HG02973 (cell line): ENCODE measurements around the gene MCF2L.
"Not testable (repeated sequence)": the region's sequence is repeated elsewhere in the genome, so short reads cannot be mapped to it uniquely, and the experiment has no call there.

ENCODE experiments used
- ATAC-seq: cut with Tn5 transposase; IDR thresholded peaks from one replicate; pipeline ENCODE4 v1.9.1; 2021; ENCODE audit warnings: moderate library complexity; ENCODE audit not compliant: unreplicated experiment

Gene MCF2L

DNA sequence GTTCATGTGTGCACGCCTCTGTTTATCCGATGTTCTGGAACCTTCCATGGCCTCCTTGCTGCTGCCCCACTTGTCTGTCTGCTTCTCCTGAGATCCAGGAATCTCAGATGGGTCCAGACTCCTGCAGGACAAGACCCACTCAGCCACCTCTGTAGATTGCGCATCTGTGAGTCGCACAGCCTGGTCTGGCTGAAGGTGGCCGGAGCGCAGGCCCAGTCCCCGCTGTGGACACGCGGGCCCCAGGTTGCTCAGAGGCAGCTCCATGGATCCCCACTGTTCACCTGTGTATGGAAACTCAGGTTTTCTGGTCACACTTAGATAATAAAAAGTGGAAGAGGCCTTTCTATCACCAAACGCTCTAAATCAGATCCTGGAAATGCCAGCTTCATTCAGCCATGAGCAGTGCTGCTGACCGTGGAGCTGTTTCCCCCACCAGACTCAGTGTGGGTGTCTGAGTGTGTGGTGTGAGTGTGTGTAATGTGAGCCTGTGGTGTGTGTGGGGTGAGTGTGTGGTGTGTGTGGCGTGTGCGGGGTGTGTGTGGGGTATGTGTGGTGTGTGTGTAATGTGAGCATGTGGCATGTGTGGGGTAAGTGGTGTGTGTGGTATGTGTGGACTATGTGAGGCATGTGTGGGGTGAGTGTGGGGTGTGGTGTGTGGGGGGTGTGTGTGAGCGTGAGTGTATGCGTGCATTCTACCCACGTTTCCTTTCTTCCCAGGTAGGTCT is 59.5 kb downstream of the MCF2L start:
- no peak for ATAC-seq

DNA sequence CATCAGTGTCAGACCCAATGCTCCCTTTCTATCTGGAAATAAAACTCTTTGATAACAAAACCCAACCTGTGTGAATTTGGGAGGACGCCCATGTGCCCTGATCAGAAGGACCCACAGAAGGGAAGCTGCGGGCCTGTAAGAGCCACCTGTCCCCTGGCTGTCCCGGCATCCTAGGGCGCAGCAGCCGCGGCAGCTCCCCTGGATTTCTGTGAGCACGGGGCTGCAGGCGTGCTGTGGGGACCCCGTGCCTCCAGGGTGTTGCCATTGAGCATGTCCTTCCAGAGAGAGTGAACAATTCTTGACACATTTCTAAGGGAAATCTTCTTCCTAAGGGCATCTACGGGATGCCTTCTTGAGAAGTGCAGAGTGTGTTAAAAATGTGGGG is 60.0 kb downstream of the MCF2L start:
- no peak for ATAC-seq

DNA sequence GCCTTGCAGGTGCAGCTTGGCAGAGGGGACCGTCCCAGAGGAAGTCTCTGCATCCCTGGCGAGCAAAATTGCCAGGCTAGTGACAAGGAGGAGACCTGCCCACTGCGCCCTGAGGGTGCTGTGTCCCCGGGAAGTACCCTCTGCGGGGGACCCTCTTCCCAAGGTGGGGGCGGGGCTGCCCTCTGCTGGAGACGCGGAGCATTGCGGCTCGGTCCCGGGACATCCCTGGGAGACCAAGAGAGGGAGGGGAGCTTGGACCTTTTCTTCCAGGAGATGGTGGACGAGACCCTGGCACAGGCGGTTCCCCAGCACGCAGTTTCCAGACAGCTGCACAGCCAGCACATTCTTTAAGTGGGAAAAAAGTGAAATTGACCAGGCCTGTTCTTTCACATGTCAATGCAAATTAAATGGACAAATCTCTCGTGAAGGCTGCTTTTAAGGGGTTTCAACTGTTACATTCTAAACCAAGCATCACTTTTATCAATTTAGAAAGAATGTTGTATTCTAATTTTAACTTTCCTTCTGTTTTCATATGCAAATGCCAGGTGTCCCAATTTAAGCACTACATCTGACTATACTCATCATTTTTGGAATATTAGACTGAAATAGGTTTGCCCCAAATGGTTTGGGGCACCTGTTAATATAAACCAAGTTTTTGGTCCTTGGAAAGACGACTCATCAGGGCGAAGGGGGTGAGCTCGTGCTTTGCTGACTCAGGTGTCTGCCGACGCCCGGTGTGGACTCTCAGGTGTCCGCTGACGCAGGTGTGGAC is 60.7 kb downstream of the MCF2L start:
- ATAC-seq = no peak

DNA sequence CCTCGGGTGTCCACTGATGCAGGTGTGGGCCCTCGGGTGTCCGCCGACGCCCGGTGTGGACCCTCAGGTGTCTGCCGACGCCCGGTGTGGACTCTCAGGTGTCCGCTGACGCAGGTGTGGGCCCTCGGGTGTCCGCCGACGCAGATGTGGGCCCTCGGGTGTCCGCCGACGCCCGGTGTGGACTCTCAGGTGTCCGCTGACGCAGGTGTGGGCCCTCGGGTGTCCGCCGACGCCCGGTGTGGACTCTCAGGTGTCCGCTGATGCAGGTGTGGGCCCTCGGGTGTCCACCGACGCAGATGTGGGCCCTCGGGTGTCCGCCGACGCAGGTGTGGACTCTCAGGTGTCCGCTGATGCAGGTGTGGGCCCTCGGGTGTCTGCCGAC is 61.2 kb downstream of the MCF2L start:
- not testable (repeated sequence) for ATAC-seq

DNA sequence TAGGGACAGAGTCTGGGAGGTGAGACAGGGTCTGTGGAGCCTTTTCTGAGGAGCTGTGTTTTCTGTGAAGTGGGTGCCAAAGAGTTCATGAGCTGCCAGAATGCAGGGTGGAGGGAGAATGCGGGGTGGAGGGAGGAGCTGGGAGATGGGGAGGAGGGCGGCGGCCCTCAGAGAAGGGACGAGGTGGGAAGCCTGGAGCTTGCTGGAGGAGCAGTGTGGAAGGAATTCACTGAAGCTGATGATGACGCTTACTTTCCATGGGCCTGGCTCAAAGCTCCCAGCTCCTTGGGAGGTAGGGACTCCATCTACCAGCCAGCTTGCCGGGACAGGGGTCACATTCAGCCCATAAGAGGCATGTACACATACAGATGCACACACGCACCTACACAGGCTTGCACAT is 62.5 kb downstream of the MCF2L start:
- no peak for ATAC-seq

DNA sequence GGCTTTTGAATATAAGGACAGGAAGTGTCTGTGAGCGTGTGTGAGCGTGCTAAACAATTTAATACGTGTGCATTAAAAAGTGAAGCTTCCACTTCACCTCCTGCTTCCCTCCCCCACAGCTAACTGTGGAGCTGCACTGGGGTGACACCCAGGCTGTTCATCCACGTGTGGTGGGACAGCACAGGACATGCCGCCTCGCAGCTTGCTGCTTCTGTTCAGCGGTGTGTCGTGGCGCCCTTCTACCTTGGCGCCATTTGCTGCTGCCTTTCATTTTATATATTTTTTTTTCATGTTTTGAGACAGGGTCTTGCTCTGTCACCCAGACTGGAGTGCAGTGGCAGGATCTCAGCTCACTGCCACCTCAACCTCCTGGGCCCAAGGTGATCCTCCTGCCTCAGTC is 63.3 kb downstream of the MCF2L start:
- no peak for ATAC-seq

DNA sequence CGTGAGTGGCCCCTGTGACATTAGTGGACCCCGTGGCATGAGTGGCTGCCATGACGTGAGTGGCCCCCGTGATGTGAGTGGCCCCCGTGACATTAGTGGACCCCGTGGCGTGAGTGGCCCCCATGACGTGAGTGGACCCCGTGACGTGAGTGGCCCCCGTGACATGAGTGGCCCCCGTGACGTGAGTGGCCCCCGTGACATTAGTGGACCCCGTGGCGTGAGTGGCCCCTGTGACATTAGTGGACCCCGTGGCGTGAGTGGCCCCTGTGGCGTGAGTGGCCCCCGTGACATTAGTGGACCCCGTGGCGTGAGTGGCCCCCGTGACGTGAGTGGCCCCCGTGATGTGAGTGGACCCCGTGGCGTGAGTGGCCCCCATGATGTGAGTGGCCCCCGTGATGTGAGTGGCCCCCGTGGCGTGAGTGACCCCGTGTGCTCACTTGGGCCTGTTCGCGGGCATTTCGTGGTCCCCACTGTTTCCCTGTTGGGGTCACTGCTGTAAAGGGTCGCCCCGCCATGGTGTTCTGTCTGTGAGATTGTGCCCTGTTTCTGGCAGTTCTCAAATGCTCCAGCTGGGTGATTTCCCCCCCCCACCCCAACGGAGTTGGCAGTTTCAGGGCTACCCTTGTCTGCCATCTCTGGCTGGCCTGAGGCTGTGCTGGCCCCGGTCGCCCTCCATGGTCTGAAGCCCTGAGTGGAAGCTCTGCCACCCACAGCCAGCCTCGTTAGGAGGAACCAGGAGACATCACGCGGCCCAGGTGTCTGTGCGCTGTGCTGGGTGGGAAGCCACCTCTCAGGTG is 64.2 kb downstream of the MCF2L start:
- no peak for ATAC-seq

DNA sequence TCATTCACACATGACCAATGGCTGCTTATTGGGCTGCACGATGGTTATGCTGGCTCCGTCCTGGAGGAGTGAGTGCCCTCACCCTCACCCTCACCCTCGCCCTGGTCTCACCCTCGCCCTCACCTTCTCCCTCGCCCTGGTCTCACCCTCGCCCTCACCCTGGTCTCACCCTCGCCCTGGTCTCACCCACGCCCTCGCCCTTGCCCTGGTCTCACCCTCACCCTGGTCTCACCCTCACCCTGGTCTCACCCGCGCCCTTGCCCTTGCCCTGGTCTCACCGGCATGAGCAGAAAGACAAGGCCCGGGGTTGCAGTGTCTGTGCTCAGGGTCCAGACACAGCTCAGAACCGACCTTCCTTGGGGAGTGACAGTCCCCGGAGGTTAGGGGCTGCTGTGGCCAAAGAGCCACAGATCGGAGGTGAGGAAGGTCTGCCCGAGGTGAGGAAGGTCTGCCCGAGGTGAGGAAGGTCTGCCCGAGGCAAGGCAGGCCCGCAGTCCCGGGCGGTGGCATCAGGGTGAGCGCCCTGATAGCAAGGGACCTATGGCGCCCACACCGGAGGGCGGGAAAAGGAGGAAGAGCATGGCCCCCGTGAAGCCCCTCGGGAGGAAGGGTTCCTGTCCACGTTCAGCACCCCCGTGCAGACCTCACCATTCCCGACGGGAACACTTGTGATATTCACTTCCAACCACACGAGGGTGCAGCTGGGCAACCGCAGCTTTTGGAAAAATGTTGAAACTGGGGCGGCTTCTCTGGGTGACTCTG is 65.6 kb downstream of the MCF2L start:
- no peak for ATAC-seq

DNA sequence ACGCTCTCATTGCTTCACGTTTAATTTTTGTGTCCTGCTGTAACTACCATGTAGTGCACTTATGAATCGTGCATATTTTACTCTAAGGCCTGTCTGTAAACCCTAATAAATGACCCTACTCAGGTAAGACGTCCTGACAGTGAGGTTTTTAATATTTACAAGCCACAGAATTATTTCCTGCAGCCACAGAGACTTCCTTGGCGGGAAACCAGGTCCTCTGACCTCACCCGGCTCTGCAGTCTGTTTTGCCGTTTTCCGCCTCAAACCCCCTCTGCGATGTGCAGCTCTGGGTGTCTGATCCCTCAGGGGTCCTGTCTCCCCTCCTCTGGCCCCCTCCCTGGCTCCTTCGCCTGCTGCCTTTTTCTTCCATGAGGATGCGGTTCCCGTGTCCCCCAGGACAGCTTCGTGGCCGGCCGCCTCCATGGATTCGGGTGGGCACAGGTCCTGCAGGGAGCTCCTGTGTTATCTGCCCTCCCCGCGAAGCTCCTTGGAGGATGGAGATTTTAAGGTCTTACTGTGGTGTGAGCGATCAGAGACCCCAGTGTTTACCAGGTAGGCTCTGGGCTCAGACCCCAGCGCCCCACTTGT is 66.3 kb downstream of the MCF2L start:
- ATAC-seq = no peak

DNA sequence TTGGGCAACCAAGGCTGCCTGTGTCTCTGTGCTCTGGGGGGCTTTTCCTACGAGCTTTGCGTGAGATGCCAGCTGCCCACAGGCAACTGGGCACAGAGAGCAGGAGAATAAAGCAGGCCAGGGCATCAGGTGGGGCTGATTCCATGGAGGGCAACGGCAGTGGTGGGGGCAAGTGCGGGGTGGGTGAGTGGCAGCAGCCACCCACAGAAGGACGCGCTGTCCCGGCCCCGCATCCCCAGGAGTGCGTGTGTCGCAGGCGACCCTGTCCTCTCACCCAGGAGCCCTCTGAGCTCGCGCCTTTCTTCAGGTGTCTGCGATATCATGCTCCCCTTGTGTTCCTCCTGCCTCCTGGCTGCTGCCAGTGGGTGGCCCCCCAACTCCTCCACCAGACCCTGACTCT is 67.4 kb downstream of the MCF2L start:
- no peak for ATAC-seq

DNA sequence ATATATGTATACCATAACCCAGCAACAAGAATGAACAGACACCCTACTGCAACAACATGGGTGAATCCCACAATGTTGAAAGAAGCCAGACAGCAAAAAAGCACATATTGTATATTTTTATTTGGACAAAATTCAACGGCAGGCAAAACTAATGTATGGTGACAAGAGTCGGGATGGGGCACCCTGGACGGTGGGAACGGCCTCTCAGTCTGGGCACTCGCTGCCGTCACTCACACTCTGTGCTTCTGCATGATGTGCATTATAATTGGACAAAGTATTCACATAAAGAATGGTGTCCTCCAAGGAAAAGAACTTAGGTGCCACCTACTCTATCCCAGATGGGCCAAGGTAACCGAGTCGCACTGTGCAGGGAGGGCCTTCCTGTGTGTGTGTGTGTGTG is 71.0 kb downstream of the MCF2L start:
- ATAC-seq = no peak

DNA sequence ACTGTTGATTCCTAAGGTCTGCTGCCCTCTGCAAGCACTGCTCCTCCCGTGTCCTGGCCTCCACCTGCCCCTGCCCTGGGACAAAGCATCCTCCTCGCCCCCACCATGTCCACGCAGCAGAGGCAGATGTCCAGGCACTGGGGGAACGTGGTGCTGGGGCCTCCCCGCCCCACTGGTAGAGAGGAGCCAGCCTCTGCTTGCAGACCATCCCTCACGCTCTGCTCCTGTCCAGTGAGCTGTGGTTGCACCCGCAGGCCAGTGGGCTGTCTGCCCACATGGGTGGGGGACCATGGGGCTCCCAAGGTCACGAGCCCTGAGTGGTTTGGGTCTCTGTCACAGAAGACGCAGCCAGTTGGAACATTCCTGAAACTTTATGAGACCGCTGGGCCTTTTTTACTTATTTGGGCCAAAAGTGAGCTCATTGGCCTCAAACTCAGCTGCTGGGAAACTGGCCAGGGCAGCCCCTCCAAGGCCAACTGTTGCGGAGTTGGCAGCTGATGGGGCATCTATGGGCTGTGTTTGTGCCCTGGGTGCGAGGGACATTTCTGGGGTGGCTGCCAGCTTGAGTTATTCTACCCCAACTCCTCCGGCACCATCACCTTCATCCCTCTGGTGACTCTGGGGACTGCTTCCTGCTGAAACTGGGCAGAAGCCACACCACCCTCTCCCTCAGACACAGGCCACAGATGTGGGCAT is 71.7 kb downstream of the MCF2L start:
- ATAC-seq = no peak

DNA sequence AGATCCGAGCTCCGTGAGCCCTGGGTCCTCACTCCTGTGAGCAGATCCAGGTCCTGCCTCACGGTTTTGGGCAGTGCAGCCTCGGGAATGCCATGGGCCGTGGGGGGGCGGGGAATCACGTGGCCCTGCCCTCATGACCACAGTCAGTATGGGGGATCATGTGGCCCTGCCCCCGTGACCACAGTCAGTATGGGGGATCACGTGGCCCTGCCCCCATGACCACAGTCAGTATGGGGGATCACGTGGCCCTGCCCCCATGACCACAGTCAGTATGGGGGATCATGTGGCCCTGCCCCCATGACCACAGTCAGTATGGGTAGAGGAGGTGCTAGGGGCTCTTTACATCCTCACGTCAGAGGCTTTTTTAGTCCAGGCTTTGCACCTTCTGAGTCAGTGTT is 72.3 kb downstream of the MCF2L start:
- ATAC-seq = no peak

DNA sequence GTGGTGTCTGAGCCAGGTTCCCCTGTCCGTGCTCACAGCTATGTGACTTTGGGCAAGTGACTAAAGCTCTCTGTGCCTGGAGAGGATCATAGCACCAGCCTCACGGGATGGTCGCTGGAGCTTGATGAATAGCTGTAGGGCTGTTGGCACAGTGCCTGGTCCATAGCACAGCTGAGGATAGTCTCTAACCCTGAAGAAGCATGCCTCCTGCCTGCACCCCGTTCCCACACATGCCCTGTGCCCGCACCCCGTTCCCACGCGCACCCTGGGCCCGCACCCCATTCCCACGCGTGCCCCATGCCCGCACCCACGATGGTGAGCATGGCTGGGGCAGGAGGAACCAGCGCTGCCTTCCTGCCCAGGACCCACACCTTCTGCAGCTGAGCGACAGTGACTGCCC is 72.9 kb downstream of the MCF2L start:
- no peak for ATAC-seq

DNA sequence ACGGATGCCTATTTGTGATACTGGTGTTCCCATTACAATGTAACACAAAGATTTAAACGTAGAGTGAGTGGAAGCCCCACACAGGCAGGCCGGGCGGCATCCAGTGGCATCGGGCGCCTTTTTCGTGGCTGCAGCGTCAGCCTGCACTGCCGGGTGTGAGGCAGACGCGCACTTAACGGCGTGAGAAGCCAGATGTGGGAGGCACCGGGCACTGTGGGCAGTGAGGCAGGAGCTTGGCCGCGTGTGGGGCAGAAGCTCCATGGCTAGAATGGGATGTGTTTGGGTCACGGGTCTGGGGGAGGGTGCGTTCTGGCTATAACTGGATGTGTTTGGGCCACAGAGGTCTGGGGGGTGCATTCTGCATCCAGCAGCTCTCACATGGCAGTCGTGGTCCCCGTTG is 73.4 kb downstream of the MCF2L start:
- no peak for ATAC-seq

DNA sequence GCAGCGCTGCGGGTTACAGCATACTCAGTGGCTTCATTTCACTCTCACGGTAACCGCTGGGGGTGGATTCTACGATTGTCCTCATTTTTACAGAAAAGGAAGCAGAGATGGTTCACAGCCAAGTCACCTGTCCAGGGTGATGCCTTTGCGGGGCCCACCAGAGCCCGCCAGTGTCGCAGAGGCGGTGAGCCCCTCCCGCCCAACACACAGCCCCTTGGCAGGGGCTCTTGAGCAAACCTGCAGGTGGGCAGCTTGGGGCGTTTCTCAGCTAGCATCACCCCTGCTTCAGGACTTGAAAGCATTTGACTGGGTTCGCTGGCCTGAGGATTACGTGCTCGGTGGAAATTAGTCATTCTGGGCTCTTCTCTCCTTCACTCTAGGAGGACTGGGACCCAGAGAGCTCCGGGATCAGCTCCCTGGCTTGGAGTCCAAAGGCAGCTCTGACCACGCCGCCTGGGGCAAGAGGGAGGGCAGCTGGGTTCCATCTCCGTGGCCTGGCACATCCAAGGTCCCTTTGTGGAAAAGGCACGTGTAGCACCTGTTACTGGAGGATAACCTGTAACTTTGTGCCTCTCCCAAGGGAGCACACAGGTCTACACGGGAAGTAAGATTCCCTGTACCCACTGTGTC is 74.1 kb downstream of the MCF2L start:
- ATAC-seq = no peak

DNA sequence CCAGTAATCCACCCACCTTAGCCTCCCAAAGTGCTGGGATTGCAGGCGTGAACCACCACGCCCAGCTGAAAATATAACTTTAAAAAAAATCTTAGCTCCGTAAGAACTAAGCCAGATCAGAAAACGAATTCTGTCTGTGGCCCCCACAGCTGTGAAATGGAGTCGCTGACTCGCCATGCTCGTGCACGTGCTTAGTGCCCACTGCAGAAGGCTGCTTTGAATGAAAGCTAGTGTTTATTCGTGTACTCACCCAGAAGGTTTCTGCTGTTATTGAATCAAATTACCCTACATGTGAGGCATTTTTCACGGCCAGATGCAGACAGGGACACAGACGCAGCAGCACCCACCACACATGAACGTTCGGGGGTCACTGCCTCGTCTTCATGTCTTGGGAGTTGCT is 74.9 kb downstream of the MCF2L start:
- no peak for ATAC-seq

DNA sequence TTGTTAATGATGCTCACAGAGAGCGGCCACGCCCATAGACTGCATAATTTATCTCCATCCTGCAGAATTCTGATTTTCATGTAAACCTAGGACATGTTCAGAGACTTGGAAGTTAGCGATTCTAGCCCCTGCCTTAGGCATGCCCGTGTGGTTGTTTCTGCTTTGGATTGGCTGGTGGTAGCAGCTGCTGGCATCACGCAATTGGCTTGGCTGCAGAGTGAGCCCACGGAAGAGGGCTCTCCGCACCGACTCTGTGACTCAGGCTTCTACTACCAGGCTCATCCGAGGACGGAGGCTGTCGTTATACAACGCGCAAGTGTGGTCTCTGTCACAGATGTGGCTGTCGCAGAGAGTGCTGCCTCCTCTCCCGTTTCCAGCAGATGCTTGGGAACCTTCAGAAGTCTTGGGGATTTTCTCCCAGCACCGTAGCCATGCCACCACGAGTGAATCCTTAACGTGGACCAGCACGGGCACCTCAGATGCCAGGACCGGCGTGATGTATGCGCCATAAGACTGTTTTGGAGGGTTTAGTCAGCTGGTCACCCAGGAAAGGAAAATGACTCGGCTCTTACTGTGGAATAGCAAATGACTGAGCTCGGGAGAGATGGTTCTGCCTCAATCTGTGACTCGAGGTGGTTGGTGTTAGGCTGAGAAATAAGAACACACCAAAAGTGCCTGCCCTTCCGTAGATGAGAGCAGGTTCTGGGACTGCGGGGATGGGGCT is 75.5 kb downstream of the MCF2L start:
- ATAC-seq = no peak
